ENCODE data around the gene CCDC107. TPM values are rescaled to one million over a fixed set of nuclear protein-coding genes. Genes with fewer than 3 reads are reported as not detected.
A peak's percentile ranks its signal among the peaks of the same experiment; 100 is the strongest.

Gene CCDC107
- total and polyA plus RNA-seq, 2 of the 13 experiments (the other 11 are each of a cell fraction or from before 2014, with no cell fraction given), result 7.1 to 15.2 TPM

DNA sequence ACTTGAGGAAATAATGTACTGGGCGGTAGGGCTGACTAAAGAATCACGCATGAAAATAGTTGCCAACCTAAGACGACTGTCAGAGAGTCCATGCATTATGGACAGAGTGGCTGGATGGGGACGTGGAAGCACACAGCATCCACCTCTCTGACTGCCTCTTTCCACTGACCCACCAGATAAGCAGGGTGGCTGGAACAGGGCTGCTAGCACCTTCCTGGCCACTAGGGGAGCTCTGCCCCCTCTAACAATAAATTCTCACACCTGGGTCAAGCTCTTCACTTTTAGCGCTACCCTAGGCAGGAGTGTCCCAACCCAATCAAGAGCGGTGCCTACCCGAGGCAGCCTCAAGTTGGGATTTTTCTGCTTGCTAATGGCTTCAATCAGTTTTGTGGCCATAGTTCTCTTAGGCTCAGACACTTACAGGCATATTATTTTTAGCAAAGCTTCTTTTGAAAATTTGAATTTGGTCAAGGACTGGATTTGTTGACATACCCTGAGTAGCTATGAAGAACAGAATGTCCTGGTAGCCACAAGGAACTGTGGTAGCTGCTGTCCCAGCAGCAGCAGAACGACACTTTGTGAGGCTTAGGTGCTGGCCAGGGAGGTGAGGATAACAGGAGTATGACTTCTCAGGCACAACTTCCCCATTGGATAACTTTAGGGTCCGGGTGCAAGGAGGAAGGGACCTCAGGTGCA lies 38.6 kb downstream of the CCDC107 start (continued):
- TF ChIP-seq RFXAP (CRISPR knock-in tag; IDR thresholded peaks at IDR 0.05; ENCODE audit: borderline replicate concordance) (no peak), ZNF432 (CRISPR knock-in tag; IDR thresholded peaks at IDR 0.05; ENCODE audit: borderline replicate concordance) (no peak), ZFP36L1 (CRISPR knock-in tag; IDR thresholded peaks at IDR 0.05) (no peak), HNRNPH1 (optimal IDR thresholded peaks at IDR 0.05; ENCODE audit: low read depth, low read length) (no peak), SMC3 (IDR thresholded peaks at IDR 0.05; ENCODE audit: low read length) (peak; percentile 80), EEA1 (CRISPR knock-in tag; IDR thresholded peaks at IDR 0.05; ENCODE audit: borderline replicate concordance) (no peak), SNAI1 (CRISPR knock-in tag; IDR thresholded peaks at IDR 0.05; ENCODE audit: borderline replicate concordance) (no peak), DNMT3B (CRISPR knock-in tag; conservative IDR thresholded peaks at IDR 0.05) (no peak), ZNF30 (CRISPR knock-in tag; IDR thresholded peaks at IDR 0.05) (no peak), ZIK1 (CRISPR knock-in tag; IDR thresholded peaks at IDR 0.05; ENCODE audit: borderline replicate concordance, low read depth) (no peak), POLR2A (IDR thresholded peaks at IDR 0.05; ENCODE audit: insufficient read depth in 1 of 2, low read depth in 2 of 2, low read length in 2 of 2) (peak in 1 of 2 experiments; percentile 24; a peak in 1 of 4 replicates), ZNF253 (CRISPR knock-in tag; IDR thresholded peaks at IDR 0.05; ENCODE audit: borderline replicate concordance) (no peak)
- TF ChIP-seq, protein P1, sequence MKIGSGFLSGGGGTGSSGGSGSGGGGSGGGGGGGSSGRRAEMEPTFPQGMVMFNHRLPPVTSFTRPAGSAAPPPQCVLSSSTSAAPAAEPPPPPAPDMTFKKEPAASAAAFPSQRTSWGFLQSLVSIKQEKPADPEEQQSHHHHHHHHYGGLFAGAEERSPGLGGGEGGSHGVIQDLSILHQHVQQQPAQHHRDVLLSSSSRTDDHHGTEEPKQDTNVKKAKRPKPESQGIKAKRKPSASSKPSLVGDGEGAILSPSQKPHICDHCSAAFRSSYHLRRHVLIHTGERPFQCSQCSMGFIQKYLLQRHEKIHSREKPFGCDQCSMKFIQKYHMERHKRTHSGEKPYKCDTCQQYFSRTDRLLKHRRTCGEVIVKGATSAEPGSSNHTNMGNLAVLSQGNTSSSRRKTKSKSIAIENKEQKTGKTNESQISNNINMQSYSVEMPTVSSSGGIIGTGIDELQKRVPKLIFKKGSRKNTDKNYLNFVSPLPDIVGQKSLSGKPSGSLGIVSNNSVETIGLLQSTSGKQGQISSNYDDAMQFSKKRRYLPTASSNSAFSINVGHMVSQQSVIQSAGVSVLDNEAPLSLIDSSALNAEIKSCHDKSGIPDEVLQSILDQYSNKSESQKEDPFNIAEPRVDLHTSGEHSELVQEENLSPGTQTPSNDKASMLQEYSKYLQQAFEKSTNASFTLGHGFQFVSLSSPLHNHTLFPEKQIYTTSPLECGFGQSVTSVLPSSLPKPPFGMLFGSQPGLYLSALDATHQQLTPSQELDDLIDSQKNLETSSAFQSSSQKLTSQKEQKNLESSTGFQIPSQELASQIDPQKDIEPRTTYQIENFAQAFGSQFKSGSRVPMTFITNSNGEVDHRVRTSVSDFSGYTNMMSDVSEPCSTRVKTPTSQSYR (CRISPR knock-in tag; IDR thresholded peaks at IDR 0.05; ENCODE audit: borderline replicate concordance), result no peak
- TF ChIP-seq, protein P2, sequence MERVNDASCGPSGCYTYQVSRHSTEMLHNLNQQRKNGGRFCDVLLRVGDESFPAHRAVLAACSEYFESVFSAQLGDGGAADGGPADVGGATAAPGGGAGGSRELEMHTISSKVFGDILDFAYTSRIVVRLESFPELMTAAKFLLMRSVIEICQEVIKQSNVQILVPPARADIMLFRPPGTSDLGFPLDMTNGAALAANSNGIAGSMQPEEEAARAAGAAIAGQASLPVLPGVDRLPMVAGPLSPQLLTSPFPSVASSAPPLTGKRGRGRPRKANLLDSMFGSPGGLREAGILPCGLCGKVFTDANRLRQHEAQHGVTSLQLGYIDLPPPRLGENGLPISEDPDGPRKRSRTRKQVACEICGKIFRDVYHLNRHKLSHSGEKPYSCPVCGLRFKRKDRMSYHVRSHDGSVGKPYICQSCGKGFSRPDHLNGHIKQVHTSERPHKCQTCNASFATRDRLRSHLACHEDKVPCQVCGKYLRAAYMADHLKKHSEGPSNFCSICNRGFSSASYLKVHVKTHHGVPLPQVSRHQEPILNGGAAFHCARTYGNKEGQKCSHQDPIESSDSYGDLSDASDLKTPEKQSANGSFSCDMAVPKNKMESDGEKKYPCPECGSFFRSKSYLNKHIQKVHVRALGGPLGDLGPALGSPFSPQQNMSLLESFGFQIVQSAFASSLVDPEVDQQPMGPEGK (CRISPR knock-in tag; IDR thresholded peaks at IDR 0.05), result peak; percentile 34; the same call in 1 of the 2 replicates
- TF ChIP-seq, protein P3, sequence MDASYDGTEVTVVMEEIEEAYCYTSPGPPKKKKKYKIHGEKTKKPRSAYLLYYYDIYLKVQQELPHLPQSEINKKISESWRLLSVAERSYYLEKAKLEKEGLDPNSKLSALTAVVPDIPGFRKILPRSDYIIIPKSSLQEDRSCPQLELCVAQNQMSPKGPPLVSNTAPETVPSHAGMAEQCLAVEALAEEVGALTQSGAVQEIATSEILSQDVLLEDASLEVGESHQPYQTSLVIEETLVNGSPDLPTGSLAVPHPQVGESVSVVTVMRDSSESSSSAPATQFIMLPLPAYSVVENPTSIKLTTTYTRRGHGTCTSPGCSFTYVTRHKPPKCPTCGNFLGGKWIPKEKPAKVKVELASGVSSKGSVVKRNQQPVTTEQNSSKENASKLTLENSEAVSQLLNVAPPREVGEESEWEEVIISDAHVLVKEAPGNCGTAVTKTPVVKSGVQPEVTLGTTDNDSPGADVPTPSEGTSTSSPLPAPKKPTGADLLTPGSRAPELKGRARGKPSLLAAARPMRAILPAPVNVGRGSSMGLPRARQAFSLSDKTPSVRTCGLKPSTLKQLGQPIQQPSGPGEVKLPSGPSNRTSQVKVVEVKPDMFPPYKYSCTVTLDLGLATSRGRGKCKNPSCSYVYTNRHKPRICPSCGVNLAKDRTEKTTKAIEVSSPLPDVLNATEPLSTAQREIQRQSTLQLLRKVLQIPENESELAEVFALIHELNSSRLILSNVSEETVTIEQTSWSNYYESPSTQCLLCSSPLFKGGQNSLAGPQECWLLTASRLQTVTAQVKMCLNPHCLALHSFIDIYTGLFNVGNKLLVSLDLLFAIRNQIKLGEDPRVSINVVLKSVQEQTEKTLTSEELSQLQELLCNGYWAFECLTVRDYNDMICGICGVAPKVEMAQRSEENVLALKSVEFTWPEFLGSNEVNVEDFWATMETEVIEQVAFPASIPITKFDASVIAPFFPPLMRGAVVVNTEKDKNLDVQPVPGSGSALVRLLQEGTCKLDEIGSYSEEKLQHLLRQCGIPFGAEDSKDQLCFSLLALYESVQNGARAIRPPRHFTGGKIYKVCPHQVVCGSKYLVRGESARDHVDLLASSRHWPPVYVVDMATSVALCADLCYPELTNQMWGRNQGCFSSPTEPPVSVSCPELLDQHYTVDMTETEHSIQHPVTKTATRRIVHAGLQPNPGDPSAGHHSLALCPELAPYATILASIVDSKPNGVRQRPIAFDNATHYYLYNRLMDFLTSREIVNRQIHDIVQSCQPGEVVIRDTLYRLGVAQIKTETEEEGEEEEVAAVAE (CRISPR knock-in tag; IDR thresholded peaks at IDR 0.05; ENCODE audit: borderline replicate concordance), result no peak
- TF ChIP-seq, protein P4, sequence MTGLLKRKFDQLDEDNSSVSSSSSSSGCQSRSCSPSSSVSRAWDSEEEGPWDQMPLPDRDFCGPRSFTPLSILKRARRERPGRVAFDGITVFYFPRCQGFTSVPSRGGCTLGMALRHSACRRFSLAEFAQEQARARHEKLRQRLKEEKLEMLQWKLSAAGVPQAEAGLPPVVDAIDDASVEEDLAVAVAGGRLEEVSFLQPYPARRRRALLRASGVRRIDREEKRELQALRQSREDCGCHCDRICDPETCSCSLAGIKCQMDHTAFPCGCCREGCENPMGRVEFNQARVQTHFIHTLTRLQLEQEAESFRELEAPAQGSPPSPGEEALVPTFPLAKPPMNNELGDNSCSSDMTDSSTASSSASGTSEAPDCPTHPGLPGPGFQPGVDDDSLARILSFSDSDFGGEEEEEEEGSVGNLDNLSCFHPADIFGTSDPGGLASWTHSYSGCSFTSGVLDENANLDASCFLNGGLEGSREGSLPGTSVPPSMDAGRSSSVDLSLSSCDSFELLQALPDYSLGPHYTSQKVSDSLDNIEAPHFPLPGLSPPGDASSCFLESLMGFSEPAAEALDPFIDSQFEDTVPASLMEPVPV (CRISPR knock-in tag; IDR thresholded peaks at IDR 0.05), result no peak
- TF ChIP-seq, protein P5, sequence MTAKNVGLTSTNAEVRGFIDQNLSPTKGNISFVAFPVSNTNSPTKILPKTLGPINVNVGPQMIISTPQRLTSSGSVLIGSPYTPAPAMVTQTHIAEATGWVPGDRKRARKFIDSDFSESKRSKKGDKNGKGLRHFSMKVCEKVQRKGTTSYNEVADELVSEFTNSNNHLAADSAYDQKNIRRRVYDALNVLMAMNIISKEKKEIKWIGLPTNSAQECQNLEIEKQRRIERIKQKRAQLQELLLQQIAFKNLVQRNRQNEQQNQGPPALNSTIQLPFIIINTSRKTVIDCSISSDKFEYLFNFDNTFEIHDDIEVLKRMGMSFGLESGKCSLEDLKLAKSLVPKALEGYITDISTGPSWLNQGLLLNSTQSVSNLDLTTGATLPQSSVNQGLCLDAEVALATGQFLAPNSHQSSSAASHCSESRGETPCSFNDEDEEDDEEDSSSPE (CRISPR knock-in tag; IDR thresholded peaks at IDR 0.05), result no peak
